Measurements from ENCODE around the gene SERINC4. TPM values are rescaled to one million over a fixed set of nuclear protein-coding genes. Genes with fewer than 3 reads are reported as not detected.
A peak's percentile ranks its signal among the peaks of the same experiment; 100 is the strongest.

Gene SERINC4
- total RNA-seq, 1 experiment from 2014 or later, result 0.17 TPM

GRCh38 chr15:43776101-43776717, 23.8 kb downstream of the SERINC4 start:
- Histone ChIP-seq H4K8ac (replicated peaks; ENCODE audit: insufficient read length, low read depth, low read length) (no peak overlapping the region), H3T11ph (ENCODE audit: low read length) (no peak overlapping the region), H2BK120ac (ENCODE audit: low read depth, low read length, poor library complexity, severe bottlenecking) (no peak overlapping the region), H3K79me2 (ENCODE audit: insufficient read depth, low read length) (no peaks in the 10 kb centered on the region), H3K56ac (ENCODE audit: insufficient read length, low read depth, low read length) (no peak overlapping the region), H3K9me3 (ENCODE audit: control insufficient read depth, low read depth, low read length) (no peaks in the 10 kb centered on the region), H2AFZ (ENCODE audit: low read length) (no peak overlapping the region), H2BK20ac (ENCODE audit: low read depth, low read length, poor library complexity, severe bottlenecking) (no peak overlapping the region), H3K23me2 (ENCODE audit: insufficient read length, low read depth, low read length, poor library complexity, severe bottlenecking) (peaks cover 13% of the 10 kb centered on the region), H2BK15ac (ENCODE audit: low read depth, low read length) (no peak overlapping the region; the same call in 1 of the 2 replicates), H3K18ac (ENCODE audit: insufficient read length, low read depth, low read length) (peak overlapping the region; percentile 53), H3K4ac (ENCODE audit: low read depth, low read length) (no peak overlapping the region), H3K27ac (ENCODE audit: insufficient read length, low read depth, low read length) (no peak overlapping the region), H3K4me2 (ENCODE audit: insufficient read depth, insufficient read length, low read length) (peak overlapping the region; percentile 98), H3K79me1 (ENCODE audit: insufficient read depth, low read depth, low read length, poor library complexity, severe bottlenecking) (no peaks in the 10 kb centered on the region), H3K4me1 (ENCODE audit: insufficient read depth, low read length) (no peaks in the 10 kb centered on the region; the same call in 1 of the 2 replicates), H4K5ac (ENCODE audit: insufficient read length, low read depth, low read length) (no peak overlapping the region), H2AK5ac (ENCODE audit: insufficient read length, low read length) (no peak overlapping the region), H3K23ac (ENCODE audit: insufficient read length, low read depth, low read length) (no peak overlapping the region), H2BK5ac (ENCODE audit: insufficient read length, low read length) (no peak overlapping the region), H3K14ac (ENCODE audit: insufficient read depth, low read length) (peak overlapping the region; percentile 70), H4K20me1 (ENCODE audit: control insufficient read depth, insufficient read depth, insufficient read length) (no peaks in the 10 kb centered on the region), H4K91ac (ENCODE audit: insufficient read length, low read depth, low read length) (no peak overlapping the region), H2BK12ac (ENCODE audit: insufficient read length, low read depth, low read length) (no peak overlapping the region), H3K9ac (ENCODE audit: extremely low read depth, insufficient read length, low read length) (peak overlapping the region; percentile 51), H3K27me3 (ENCODE audit: insufficient read depth, low read length) (no peaks in the 10 kb centered on the region)
- TF ChIP-seq CTCF (conservative IDR thresholded peaks at IDR 0.05), result no peak
- H3K9me3 Mint-ChIP-seq, result no peaks in the 10 kb centered on the region; a peak in 1 of 5 replicates
- no peaks in the 10 kb centered on the region; the same call in 1 of the 2 replicates for H3K27me3 Mint-ChIP-seq (ENCODE audit: low read depth)
- peaks cover 12 to 13% of the 10 kb centered on the region in 2 experiments for H3K4me1 Mint-ChIP-seq
- DNase-seq, result peak; percentile 73
- peak overlapping the region in 2 of 3 experiments; percentile 68 to 81; a peak in 3 of 7 replicates for H3K27ac Mint-ChIP-seq
- peaks cover 14 to 36% (median 22%) of the 10 kb centered on the region in 3 experiments; a peak in 6 of 7 replicates for H3K36me3 Mint-ChIP-seq (ENCODE audit: insufficient read depth in 1 of 3, low read depth in 3 of 3)
- no CpG with 5 or more reads among the region's 35 CpGs for WGBS (ENCODE audit: extremely low coverage, insufficient read length, low lambda C conversion rate)
- H3K4me3 Mint-ChIP-seq, result peak overlapping the region; percentile 82 to 92

Data from H9 (cell line).